Left ventricle myocardium inferior (tissue), 1 donor: ENCODE data around the gene CNR2. TPM values are rescaled to one million over a fixed set of nuclear protein-coding genes. Genes with fewer than 3 reads are reported as not detected.

Experiments used
- DNase-seq: peaks from one replicate; pipeline ENCODE4 v3.0.0-alpha.2; 2020
- H3K27ac ChIP-seq: fragments of 200-600 bp; replicated peaks from 2 replicates; pipeline ENCODE4 v1.8.0; 2021
- H3K27me3 ChIP-seq: fragments of 200-600 bp; 2 replicates; pipeline ENCODE4 v1.8.0; 2021; ENCODE audit warnings: low read depth
- H3K36me3 ChIP-seq: fragments of 200-600 bp; 2 replicates; pipeline ENCODE4 v1.8.0; 2021
- H3K4me1 ChIP-seq: fragments of 200-600 bp; 2 replicates; pipeline ENCODE4 v1.8.0; 2021
- H3K4me3 ChIP-seq: fragments of 200-600 bp; 2 replicates; pipeline ENCODE4 v1.8.0; 2021; ENCODE audit warnings: mild to moderate bottlenecking, moderate library complexity
- H3K9me3 ChIP-seq: fragments of 200-600 bp; replicated peaks from 2 replicates; pipeline ENCODE4 v1.8.0; 2021
- intact Hi-C: fragments of 100-400 bp; cut with micrococcal nuclease; formaldehyde crosslinking; loops from one replicate; pipeline ENCODE4 v1.11.0; 2022
- total RNA-seq: library from RNA; stranded (reverse); fragmentation: NEBNext Ultra II Directional; extraction: Animal tissue kit (Norgen Biotek cat#: 25700); gene quantifications from one replicate; pipeline ENCODE4 v1.2.1, GENCODE V29; 2021
- TF ChIP-seq, protein P1 (sequence below): fragments of 200-600 bp; IDR thresholded peaks from 2 replicates; pipeline ENCODE4 v1.8.0; 2021; ENCODE audit warnings: antibody characterized with exemption, mild to moderate bottlenecking, borderline replicate concordance
- donor health status: DM: no; HTN: yes; CAD: no; lungs with severe emphysema.

CNR2 gene
- total RNA-seq, 1 donor from 2014 or later: not detected

DNA sequence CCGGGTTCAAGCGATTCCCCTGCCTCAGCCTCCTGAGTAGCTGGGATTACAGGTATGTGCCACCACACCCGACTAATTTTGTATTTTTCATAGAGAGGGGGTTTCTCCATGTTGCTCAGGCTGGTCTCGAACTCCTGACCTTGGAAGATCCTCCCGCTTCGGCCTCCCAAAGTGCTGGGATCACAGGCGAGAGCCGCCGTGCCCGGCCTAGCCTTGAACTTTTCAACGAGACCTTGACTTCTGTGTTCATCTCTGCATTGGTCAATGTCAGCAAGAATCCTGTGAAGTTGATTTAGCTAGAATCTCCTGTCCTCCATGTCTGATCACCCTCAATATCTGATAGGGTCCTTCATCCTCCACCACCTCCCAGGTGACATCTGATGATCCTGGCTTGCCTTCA, 11.4 kb upstream of the CNR2 start:
- no peak for DNase-seq
- no peaks in the 10 kb centered on the region for H3K36me3 ChIP-seq
- no peaks in the 10 kb centered on the region for H3K9me3 ChIP-seq
- peaks cover 20% of the 10 kb centered on the region for H3K4me1 ChIP-seq
- no peak overlapping the region for H3K4me3 ChIP-seq
- H3K27ac ChIP-seq: no peak overlapping the region
- no peaks in the 10 kb centered on the region for H3K27me3 ChIP-seq
- TF ChIP-seq, protein P1, sequence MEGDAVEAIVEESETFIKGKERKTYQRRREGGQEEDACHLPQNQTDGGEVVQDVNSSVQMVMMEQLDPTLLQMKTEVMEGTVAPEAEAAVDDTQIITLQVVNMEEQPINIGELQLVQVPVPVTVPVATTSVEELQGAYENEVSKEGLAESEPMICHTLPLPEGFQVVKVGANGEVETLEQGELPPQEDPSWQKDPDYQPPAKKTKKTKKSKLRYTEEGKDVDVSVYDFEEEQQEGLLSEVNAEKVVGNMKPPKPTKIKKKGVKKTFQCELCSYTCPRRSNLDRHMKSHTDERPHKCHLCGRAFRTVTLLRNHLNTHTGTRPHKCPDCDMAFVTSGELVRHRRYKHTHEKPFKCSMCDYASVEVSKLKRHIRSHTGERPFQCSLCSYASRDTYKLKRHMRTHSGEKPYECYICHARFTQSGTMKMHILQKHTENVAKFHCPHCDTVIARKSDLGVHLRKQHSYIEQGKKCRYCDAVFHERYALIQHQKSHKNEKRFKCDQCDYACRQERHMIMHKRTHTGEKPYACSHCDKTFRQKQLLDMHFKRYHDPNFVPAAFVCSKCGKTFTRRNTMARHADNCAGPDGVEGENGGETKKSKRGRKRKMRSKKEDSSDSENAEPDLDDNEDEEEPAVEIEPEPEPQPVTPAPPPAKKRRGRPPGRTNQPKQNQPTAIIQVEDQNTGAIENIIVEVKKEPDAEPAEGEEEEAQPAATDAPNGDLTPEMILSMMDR: no peak
- intact Hi-C loops: no loop called here

DNA sequence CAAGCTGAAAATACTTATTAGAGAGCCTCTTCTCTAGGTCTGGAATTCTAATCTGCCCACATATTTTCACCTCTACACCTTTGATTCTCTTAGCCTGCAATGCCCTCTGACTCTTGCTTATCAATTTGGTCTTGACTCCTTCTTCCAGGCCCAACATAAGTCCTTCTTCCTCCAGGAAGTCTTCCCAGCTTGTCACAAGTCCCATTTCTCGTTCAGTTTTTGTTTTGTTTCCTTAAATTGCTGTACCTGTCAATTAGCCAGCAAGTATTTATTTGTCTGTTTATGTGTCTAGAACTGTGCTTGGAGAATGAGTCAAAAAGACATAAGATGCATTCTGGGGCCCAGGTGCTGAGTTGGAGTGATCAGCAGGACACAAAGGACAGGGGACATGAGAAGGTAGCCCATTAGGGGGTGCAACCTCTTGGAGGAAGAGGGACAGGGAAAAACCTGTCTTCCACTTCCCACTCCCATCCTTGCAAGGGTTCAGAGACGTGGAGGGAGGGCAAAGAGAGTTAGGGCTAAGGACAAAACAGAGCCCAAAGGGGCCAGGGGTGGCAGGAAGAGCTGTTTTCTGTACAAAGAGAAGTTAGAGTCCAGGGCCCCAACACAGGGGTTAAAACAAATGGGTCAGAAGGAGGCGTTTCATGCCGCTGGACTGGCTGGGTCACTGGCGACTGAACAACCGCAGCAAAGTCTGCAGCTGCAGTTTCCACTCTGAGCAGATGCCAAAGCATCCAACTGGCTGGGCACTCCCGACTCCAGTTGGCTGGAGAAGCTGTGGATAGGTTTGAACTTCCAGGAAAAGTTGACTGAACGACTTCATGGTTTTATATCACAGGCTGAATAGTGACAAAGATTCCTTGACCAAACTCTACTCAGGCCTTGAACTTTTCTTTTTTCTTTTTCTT, 10.7 kb upstream of the CNR2 start:
- H3K27ac ChIP-seq: no peak overlapping the region

DNA sequence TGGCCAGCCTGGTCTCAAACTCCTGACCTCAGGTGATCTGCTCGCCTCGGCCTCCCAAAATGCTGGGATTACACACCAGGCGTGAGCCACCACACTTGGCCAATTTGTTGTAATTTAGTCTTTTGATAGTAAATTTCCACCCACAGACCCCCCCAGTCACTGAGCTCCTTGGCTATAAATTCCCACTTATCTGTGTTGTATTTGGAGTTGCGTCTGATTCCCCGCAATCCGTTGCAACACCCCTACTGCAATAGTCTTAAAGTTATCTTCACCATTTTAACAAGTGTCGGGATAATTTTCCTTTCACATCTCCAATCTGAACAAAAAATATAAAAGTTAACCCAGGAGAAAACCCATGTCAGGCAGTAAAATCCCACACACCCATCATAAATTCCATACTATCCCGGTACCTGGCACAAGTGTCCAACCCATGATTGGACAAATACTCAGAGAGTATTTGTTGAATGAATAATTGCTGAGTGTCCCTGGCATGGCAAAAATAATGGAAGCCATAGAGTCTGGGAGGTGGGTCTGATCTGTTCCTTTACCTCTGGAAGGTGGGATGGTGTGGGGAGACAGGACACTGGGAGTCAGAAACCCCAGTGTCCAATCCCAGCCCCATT, 9.3 kb upstream of the CNR2 start:
- intact Hi-C loops: no loop called here
- no peak for DNase-seq
- Histone ChIP-seq H3K36me3 (no peaks in the 10 kb centered on the region), H3K27ac (no peak overlapping the region), H3K4me3 (no peak overlapping the region), H3K4me1 (peaks cover 20% of the 10 kb centered on the region), H3K9me3 (no peaks in the 10 kb centered on the region), H3K27me3 (no peaks in the 10 kb centered on the region)
- TF ChIP-seq, protein P1: no peak

More for the DNA sequence above, 10.7 kb upstream of the CNR2 start:
- no peaks in the 10 kb centered on the region for H3K36me3 ChIP-seq
- DNase-seq: no peak
- H3K4me1 ChIP-seq: peaks cover 20% of the 10 kb centered on the region
- H3K27me3 ChIP-seq: no peaks in the 10 kb centered on the region
- intact Hi-C loops: no loop called here
- H3K4me3 ChIP-seq: no peak overlapping the region
- no peaks in the 10 kb centered on the region for H3K9me3 ChIP-seq
- TF ChIP-seq, protein P1: no peak

- intact Hi-C loops: no loop called here
Observed at GRCh38 chr1:23916209-23917131, 3.3 kb upstream of the CNR2 start.

More at GRCh38 chr1:23916209-23917131, 3.3 kb upstream of the CNR2 start:
- H3K4me1 ChIP-seq: peaks cover 13% of the 10 kb centered on the region
- H3K27ac ChIP-seq: peak overlapping the region; percentile 30
- no peak overlapping the region for H3K4me3 ChIP-seq
- TF ChIP-seq, protein P1: peak; percentile 72
- peaks cover 3% of the 10 kb centered on the region for H3K27me3 ChIP-seq
- no peaks in the 10 kb centered on the region for H3K9me3 ChIP-seq
- H3K36me3 ChIP-seq: no peaks in the 10 kb centered on the region
- DNase-seq: peak; percentile 47
